OCI-LY1 (cell line): ENCODE data around the gene PAX5.

Source experiments
- H2AFZ ChIP-seq: fragments of 200-600 bp; sonication (generic), shearing (Covaris generic); 2 replicates; pipeline ENCODE4 v1.6.0; 2014; ENCODE audit warnings: antibody characterized with exemption, mild to moderate bottlenecking, low read length
- H3F3A ChIP-seq: fragments of 200-600 bp; sonication (generic), shearing (Covaris generic); 2 replicates; pipeline ENCODE4 v1.6.0; 2014; ENCODE audit warnings: mild to moderate bottlenecking, antibody characterized with exemption, low read length, moderate library complexity; ENCODE audit not compliant: insufficient read depth
- H3K27ac ChIP-seq: fragments of 200-600 bp; sonication (generic); 2 replicates; pipeline ENCODE4 v1.5.1; 2014; ENCODE audit warnings: low read length, mixed run types, mild to moderate bottlenecking, low read depth; ENCODE audit not compliant: poor library complexity, severe bottlenecking
- H3K27me3 ChIP-seq: fragments of 200-600 bp; sonication (generic); 2 replicates; pipeline ENCODE4 v1.6.0; 2014; ENCODE audit warnings: antibody characterized with exemption, mild to moderate bottlenecking, low read length, moderate library complexity; ENCODE audit not compliant: insufficient read depth
- H3K36me3 ChIP-seq: fragments of 200-600 bp; sonication (generic); 2 replicates; pipeline ENCODE4 v1.6.1; 2014; ENCODE audit warnings: mild to moderate bottlenecking, antibody characterized with exemption, low read length, moderate library complexity, mixed read lengths; ENCODE audit not compliant: insufficient read depth
- H3K4me1 ChIP-seq: fragments of 200-600 bp; sonication (generic); 2 replicates; pipeline ENCODE4 v1.5.1; 2014; ENCODE audit warnings: mild to moderate bottlenecking, low read length, moderate library complexity; ENCODE audit not compliant: insufficient read depth, severe bottlenecking
- H3K4me2 ChIP-seq: fragments of 200-600 bp; sonication (generic), shearing (Covaris generic); 2 replicates; pipeline ENCODE4 v1.6.1; 2014; ENCODE audit warnings: low read length
- H3K4me3 ChIP-seq: fragments of 200-600 bp; sonication (generic); 2 replicates; pipeline ENCODE4 v1.5.1; 2014; ENCODE audit warnings: low read length, low read depth, mild to moderate bottlenecking, mixed read lengths; ENCODE audit not compliant: poor library complexity, severe bottlenecking
- H3K79me2 ChIP-seq: fragments of 200-600 bp; shearing (Covaris generic); 2 replicates; pipeline ENCODE4 v1.6.1; 2016; ENCODE audit warnings: mixed run types, low read length, mixed read lengths; ENCODE audit not compliant: insufficient read depth
- H3K9ac ChIP-seq: fragments of 200-600 bp; sonication (generic), shearing (Covaris generic); 2 replicates; pipeline ENCODE4 v1.6.1; 2014; ENCODE audit warnings: mild to moderate bottlenecking, low read length, mixed read lengths
- H3K9me2 ChIP-seq: fragments of 200-600 bp; sonication (generic), shearing (Covaris generic); 2 replicates; pipeline ENCODE4 v1.6.1; 2014; ENCODE audit warnings: low read depth, mild to moderate bottlenecking, low read length, mixed read lengths
- H3K9me3 ChIP-seq: fragments of 200-600 bp; shearing (Covaris generic); 2 replicates; pipeline ENCODE4 v1.6.1; 2014; ENCODE audit warnings: low read length, mixed read lengths
- H4K20me1 ChIP-seq: fragments of 200-600 bp; sonication (generic), shearing (Covaris generic); 2 replicates; pipeline ENCODE4 v1.6.0; 2016; ENCODE audit warnings: mild to moderate bottlenecking, low read length; ENCODE audit not compliant: insufficient read depth
- EZH2 ChIP-seq: fragments of 200-600 bp; sonication (generic), shearing (Covaris generic); IDR thresholded peaks from 2 replicates; pipeline ENCODE4 v1.8.0; 2017; ENCODE audit warnings: borderline replicate concordance, mixed run types, mild to moderate bottlenecking, antibody characterized with exemption, low read length, moderate library complexity, mixed read lengths
- TF ChIP-seq, protein P1 (sequence below): fragments of 200-600 bp; sonication (generic), shearing (Covaris generic); IDR thresholded peaks from 2 replicates; pipeline ENCODE4 v1.5.1; 2017; ENCODE audit warnings: mild to moderate bottlenecking, antibody characterized with exemption, low read length, moderate library complexity, mixed read lengths

The PAX5 gene

GRCh38 chr9:36900856-36901220 is 133.2 kb downstream of the PAX5 start:
- Histone ChIP-seq H3K9me2 (no peaks in the 10 kb centered on the region), H3K4me2 (no peak overlapping the region), H2AFZ (no peak overlapping the region), H3K9ac (no peak overlapping the region), H3F3A (no peaks in the 10 kb centered on the region), H3K4me1 (no peaks in the 10 kb centered on the region), H3K79me2 (no peaks in the 10 kb centered on the region), H3K9me3 (no peaks in the 10 kb centered on the region), H3K27me3 (no peaks in the 10 kb centered on the region), H3K27ac (no peak overlapping the region), H4K20me1 (no peaks in the 10 kb centered on the region), H3K4me3 (no peak overlapping the region), H3K36me3 (peaks cover 73% of the 10 kb centered on the region; the same call in 1 of the 2 replicates)
- TF ChIP-seq, protein P1, sequence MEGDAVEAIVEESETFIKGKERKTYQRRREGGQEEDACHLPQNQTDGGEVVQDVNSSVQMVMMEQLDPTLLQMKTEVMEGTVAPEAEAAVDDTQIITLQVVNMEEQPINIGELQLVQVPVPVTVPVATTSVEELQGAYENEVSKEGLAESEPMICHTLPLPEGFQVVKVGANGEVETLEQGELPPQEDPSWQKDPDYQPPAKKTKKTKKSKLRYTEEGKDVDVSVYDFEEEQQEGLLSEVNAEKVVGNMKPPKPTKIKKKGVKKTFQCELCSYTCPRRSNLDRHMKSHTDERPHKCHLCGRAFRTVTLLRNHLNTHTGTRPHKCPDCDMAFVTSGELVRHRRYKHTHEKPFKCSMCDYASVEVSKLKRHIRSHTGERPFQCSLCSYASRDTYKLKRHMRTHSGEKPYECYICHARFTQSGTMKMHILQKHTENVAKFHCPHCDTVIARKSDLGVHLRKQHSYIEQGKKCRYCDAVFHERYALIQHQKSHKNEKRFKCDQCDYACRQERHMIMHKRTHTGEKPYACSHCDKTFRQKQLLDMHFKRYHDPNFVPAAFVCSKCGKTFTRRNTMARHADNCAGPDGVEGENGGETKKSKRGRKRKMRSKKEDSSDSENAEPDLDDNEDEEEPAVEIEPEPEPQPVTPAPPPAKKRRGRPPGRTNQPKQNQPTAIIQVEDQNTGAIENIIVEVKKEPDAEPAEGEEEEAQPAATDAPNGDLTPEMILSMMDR, result no peak
- TF ChIP-seq EZH2, result no peak

DNA sequence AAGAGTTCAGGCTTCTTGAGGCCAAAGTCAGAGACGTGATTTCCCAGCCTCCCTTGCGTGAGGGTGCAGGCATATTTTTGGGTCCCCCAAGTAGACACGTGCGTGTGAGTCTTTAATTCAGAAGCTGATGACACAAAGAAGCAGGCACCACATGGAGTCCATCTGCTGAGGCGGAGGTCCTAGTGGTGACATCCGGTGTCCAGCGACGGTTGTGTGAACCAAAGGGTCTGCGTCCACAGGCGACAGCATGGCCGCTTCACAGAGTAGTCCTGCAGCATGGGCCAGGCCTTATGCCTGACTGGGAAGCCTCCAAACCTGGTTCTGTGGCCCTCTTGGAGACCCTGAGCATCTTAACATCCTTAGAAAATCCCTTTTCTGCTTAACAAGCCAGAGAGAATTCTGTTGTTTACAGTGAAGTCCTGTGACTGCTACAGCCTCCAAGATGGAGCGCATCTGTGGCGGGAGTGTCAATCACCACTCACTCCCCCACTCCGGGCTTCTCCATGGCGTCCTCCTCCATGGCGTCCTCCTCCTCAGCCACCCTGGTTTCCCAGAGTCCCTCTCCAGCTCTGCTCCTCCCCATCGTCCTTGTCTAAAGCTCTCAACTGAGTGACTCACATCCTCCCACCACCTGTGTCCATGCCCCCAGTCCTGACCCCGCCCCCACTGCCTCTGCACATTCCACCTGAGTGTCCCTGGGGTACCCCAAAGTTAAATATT is 133.8 kb downstream of the PAX5 start:
- no peak overlapping the region for H3K4me3 ChIP-seq
- H4K20me1 ChIP-seq, result no peaks in the 10 kb centered on the region
- no peaks in the 10 kb centered on the region for H3K27me3 ChIP-seq
- H3K9me2 ChIP-seq, result no peaks in the 10 kb centered on the region
- TF ChIP-seq EZH2, result no peak
- TF ChIP-seq, protein P1, result no peak
- no peak overlapping the region for H3K9ac ChIP-seq
- H3K4me2 ChIP-seq, result no peak overlapping the region
- H3F3A ChIP-seq, result no peaks in the 10 kb centered on the region
- H3K36me3 ChIP-seq, result peaks cover 69% of the 10 kb centered on the region; the same call in 1 of the 2 replicates
- H3K79me2 ChIP-seq, result no peaks in the 10 kb centered on the region
- no peaks in the 10 kb centered on the region for H3K4me1 ChIP-seq
- no peak overlapping the region for H2AFZ ChIP-seq
- no peak overlapping the region for H3K27ac ChIP-seq
- no peaks in the 10 kb centered on the region for H3K9me3 ChIP-seq

DNA sequence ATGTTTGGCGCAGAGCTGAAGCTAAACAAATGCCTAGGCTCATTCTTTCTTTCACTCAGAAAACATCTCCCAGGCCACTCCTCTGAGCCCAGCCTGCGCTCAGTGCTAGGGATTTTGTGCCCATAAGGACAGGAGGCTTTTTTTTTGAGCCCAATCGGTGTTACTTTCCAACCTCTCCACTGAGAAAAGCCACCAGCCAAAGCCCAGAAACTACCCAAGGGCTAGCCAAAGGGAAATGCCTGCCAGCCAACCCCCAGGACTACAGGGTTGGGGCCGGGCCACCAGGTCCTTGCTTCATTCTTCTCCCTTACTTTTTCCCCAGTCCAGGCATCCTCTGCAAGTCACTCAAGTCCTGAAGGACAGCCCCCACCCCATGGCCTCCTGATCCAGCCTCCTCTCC is 134.7 kb downstream of the PAX5 start:
- Histone ChIP-seq H3F3A (no peaks in the 10 kb centered on the region), H3K4me1 (no peaks in the 10 kb centered on the region), H3K9ac (no peak overlapping the region), H2AFZ (no peak overlapping the region), H3K9me3 (no peaks in the 10 kb centered on the region), H3K27ac (no peak overlapping the region), H3K79me2 (no peaks in the 10 kb centered on the region), H3K4me2 (no peak overlapping the region), H3K4me3 (no peak overlapping the region), H3K9me2 (no peaks in the 10 kb centered on the region), H3K27me3 (no peaks in the 10 kb centered on the region), H4K20me1 (no peaks in the 10 kb centered on the region), H3K36me3 (peaks cover 69% of the 10 kb centered on the region; the same call in 1 of the 2 replicates)
- TF ChIP-seq EZH2, result no peak
- TF ChIP-seq, protein P1, result no peak
